ENCODE results near the gene CBX2.
"Not testable (repeated sequence)": the region's sequence is repeated elsewhere in the genome, so short reads cannot be mapped to it uniquely, and the experiment has no call there.

Gene CBX2

DNA sequence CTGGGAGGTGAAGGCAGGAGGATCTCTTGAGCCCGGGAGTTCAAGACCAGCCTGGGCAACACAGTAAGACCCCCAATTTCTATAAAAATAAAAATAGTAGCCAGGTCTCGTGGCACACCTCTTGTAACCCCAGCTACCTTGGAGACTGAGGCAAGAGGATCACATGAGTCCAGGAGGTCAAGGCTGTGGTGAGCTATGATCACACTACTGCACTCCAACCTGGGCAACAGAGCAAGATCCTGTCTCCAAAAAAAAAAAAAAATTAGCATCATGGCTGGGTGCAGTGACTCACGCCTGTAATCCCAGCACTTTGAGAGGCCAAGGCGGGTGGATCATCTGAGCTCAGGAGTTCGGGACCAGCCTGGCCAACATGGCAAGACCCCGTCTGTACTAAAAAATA is 6.7 kb upstream of the CBX2 start:
- no peak overlapping the region for H3K4me3 ChIP-seq (ENCODE audit: low read length)
- no peak for DNase-seq (ENCODE audit: low read depth)
- TF ChIP-seq, protein P1, sequence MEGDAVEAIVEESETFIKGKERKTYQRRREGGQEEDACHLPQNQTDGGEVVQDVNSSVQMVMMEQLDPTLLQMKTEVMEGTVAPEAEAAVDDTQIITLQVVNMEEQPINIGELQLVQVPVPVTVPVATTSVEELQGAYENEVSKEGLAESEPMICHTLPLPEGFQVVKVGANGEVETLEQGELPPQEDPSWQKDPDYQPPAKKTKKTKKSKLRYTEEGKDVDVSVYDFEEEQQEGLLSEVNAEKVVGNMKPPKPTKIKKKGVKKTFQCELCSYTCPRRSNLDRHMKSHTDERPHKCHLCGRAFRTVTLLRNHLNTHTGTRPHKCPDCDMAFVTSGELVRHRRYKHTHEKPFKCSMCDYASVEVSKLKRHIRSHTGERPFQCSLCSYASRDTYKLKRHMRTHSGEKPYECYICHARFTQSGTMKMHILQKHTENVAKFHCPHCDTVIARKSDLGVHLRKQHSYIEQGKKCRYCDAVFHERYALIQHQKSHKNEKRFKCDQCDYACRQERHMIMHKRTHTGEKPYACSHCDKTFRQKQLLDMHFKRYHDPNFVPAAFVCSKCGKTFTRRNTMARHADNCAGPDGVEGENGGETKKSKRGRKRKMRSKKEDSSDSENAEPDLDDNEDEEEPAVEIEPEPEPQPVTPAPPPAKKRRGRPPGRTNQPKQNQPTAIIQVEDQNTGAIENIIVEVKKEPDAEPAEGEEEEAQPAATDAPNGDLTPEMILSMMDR (IDR thresholded peaks at IDR 0.05; ENCODE audit: insufficient read depth, low read depth, low read length, missing control alignments): no peak

DNA sequence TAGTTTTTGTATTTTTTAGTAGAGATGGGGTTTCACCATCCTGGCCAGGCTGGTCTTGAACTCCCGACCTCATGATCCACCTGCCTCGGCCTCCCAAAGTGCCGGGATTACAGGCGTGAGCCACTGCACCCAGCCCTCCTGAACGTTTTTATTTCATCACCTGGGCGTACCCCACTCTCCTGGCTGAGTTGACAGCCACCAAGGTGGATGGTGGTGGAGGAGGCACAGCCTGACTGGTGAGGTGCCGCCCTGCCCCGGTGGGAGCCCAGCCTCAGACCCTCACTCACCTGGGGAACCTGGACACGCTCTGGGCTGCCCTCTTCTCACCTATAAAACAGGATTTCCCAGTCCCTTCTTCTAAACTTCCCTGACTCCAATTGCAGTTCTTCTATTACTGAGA is 5.2 kb upstream of the CBX2 start:
- H3K4me3 ChIP-seq (ENCODE audit: low read length); DNase-seq (ENCODE audit: low read depth): not testable (repeated sequence)

GRCh38 chr17:79774561-79774975 is 3.4 kb upstream of the CBX2 start:
- TF ChIP-seq, protein P1 (IDR thresholded peaks at IDR 0.05; ENCODE audit: insufficient read depth, low read depth, low read length, missing control alignments): no peak
- DNase-seq (ENCODE audit: low read depth): no peak
- H3K4me3 ChIP-seq (ENCODE audit: low read length): no peak overlapping the region

- no peak for DNase-seq (ENCODE audit: low read depth)
- H3K4me3 ChIP-seq (ENCODE audit: low read length): no peak overlapping the region
- TF ChIP-seq, protein P1 (IDR thresholded peaks at IDR 0.05; ENCODE audit: insufficient read depth, low read depth, low read length, missing control alignments): no peak
These were observed 2.3 kb upstream of the CBX2 start for GRCh38 chr17:79775632-79776031.

- TF ChIP-seq, protein P1 (IDR thresholded peaks at IDR 0.05; ENCODE audit: insufficient read depth, low read depth, low read length, missing control alignments): no peak
- H3K4me3 ChIP-seq (ENCODE audit: low read length): no peak overlapping the region
- no peak for DNase-seq (ENCODE audit: low read depth)
These were observed 1.4 kb upstream of the CBX2 start for GRCh38 chr17:79776376-79777119.

DNA sequence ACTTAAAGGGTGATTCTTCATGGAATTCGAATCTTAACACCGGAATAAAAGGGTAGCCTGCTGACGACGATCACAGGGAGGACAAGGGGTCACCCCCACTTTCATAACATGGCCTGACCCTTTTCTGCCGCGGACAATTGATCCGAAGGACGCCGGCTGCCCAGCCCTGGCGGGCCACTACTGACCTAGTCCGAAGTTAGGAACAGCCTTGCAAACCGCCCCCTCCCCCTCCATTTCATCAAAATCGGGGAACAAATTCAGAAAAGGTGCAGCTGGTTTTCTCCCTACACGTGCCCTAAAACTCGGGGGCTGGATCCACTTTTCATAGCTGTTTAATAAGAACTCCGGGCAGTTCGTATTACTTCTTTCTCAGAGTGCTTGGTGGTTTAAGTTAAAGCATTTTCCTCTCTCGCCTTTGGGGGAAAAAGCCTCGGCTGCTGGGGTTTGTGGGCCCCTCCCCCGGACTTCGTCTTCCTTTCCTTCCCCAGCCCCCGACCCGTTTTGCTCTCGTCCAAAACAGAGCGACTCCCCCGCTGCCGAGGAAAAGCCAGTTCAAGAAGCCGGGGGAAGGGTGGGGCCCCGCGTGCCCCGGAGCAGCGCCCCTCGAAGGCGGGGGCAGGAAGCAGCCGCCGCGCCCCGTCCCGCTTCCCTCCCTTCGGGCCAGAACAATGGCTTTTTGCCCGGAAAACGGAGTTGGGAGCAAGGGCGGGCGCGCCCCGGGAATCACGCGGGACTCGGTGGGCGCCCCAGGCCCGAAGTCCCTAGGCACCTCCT is 641 bp upstream of the CBX2 start:
- no peak for DNase-seq (ENCODE audit: low read depth)
- H3K4me3 ChIP-seq (ENCODE audit: low read length): peak overlapping the region; percentile 37
- TF ChIP-seq, protein P1 (IDR thresholded peaks at IDR 0.05; ENCODE audit: insufficient read depth, low read depth, low read length, missing control alignments): no peak

DNA sequence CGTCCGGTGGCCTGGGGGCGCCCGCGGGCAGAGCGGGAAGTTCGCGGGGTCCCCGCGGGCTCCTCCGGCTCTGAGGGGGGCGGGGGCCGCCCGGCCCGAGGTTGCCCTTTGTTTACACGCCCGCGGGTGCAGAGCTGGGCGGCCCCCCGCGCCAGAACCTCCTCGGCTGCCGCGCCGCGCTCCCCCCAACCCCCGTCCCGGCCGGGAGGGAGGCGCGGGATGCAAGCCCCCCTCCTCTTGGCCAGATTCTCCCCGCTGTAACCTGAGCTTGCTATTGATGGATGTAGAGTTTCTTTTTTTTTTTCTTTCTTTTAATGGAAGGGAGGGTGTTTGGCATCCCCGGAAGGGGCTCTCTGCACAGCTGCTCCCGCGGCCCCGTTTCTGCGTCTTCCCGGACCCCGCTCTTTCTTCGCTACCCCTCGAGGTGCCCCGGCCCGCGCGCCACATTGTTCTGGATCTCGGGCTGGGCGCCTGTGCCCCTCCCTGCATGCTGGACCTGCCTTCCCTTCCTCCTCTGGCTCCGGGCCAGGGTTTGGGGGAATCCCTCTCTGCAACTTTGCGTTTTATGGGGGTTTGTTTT is 646 bp downstream of the CBX2 start:
- DNase-seq (ENCODE audit: low read depth): no peak
- H3K4me3 ChIP-seq (ENCODE audit: low read length): peak overlapping the region; percentile 39
- TF ChIP-seq, protein P1 (IDR thresholded peaks at IDR 0.05; ENCODE audit: insufficient read depth, low read depth, low read length, missing control alignments): no peak
